Right atrium auricular region (tissue), 2 donors: ENCODE data around the gene GPC3. TPM values are rescaled to one million over a fixed set of nuclear protein-coding genes. Genes with fewer than 3 reads are reported as not detected.

Experiments
- DNase-seq: peaks from one replicate; pipeline ENCODE4 v3.0.0-alpha.2; 2019; ENCODE audit warnings: low spot score
- H3K27ac ChIP-seq, 2 donors: fragments of 200-600 bp; sonication (generic); 1 replicate in 1 of 2; 2 replicates in 1 of 2; pipeline ENCODE4 v1.5.1; 2016 to 2019
- H3K27me3 ChIP-seq, 2 donors: fragments of 200-600 bp; sonication (generic); one replicate each; pipeline versions ENCODE4 v1.5.1 to v1.6.0; 2017 to 2019
- H3K36me3 ChIP-seq: fragments of 200-600 bp; sonication (generic); one replicate; pipeline ENCODE4 v1.5.1; 2016
- H3K4me1 ChIP-seq, 2 donors: fragments of 200-600 bp; sonication (generic); one replicate each; pipeline versions ENCODE4 v1.5.1 to v1.6.0; 2017 to 2019
- H3K4me3 ChIP-seq, 2 donors: fragments of 200-600 bp; sonication (generic); 1 replicate in 1 of 2; 2 replicates in 1 of 2; pipeline ENCODE4 v1.5.1; 2017 to 2019; ENCODE audit warnings: mild to moderate bottlenecking in 1 of 2, moderate library complexity in 1 of 2
- H3K9me3 ChIP-seq, 2 donors: fragments of 200-600 bp; sonication (generic); one replicate each; pipeline ENCODE4 v1.5.1; 2019
- CTCF ChIP-seq, 2 donors: fragments of 200-600 bp; sonication (generic); IDR thresholded peaks; one replicate each; pipeline ENCODE4 v1.5.1; 2019; ENCODE audit warnings: antibody characterized with exemption in 2 of 2
- total RNA-seq, 2 donors: library from RNA; depleted of rRNA; stranded (reverse); fragments of >200 nt; gene quantifications; one replicate each; pipeline ENCODE4 v1.1.0, GENCODE V29; 2016

The GPC3 gene
- total RNA-seq, 2 donors from 2014 or later, result 3.5 to 18.6 TPM

DNA sequence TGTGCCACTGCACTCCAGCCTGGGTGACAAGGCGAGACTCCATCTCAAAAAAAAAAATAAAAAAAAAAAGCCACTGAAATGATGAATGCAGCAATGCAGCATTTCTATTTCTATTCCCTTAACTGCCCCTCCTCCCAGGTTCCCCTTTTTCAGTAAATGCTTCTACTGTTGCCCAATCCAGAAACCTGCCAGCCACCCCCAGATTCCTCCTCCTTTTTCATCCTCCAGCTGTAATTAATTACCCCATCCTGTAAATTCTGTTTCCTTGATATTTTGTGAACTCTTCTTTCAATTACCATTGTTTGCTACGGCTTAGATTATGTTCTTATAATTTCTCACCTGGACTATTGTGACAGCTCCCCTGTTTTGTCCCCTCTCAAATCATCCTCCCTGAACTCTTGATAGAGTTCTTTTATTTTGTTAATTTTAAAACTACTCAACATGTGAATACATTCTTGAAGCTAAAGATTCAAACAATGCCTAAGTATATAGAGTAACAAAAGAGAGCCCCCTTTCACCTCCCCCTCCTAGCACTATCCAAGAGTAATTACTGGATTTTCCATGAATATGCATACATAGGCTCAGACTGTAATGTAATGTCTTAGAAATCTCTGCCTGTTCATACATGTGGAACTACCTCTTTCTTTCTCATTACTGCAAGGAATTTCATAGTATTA is 429.5 kb downstream of the GPC3 start:
- Histone ChIP-seq H3K4me3 (no peak overlapping the region), H3K27me3 (no peaks in the 10 kb centered on the region), H3K27ac (no peak overlapping the region), H3K36me3 (no peaks in the 10 kb centered on the region), H3K4me1 (no peaks in the 10 kb centered on the region), H3K9me3 (peaks cover 0 to 8% of the 10 kb centered on the region in 2 donors)
- TF ChIP-seq CTCF (IDR thresholded peaks at IDR 0.05), result no peak
- DNase-seq, result no peak

DNA sequence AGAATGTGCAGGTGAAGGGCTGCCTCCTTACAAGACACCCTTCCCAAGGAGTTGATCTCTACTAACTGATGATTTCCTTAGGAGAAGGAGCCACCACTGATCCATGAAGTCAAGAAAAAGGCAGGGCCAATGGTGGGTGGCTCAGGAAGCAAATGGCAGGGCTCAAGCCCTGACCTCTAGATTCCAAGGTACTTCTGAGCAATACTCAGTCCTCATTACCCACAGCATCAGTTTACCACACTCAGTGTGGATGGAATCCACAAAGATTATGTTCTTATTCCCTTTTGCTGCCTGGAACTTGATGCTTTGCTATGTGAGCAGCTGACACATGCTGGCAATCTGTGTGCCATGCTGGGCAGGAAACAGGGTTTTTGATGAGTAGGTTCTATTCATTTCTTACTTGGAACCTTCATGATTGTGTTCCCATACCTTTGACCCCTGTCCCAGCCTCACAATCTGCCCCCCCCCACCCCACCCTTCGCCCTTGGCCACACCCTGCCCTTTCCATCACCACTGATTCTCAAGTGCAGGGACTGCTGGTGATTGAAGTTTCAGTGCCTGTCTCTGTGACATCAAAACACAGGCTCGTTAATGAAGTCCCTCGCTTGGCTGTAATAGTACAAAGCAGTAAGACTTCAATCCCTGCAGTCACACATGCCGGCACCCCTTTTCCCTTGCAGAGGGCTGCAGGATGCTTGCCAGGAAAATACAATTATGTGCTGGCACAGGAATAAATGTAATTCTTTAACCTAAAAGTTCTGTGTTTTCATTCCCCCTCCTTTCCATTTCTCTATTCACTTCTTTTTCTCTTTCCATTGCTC is 434.5 kb downstream of the GPC3 start:
- DNase-seq, result no peak
- TF ChIP-seq CTCF (IDR thresholded peaks at IDR 0.05), result no peak
- Histone ChIP-seq H3K36me3 (no peaks in the 10 kb centered on the region), H3K27ac (no peak overlapping the region), H3K27me3 (no peaks in the 10 kb centered on the region), H3K9me3 (peaks cover 0 to 8% of the 10 kb centered on the region in 2 donors), H3K4me1 (no peaks in the 10 kb centered on the region), H3K4me3 (no peak overlapping the region)

GRCh38 chrX:133549295-133549933 is 436.0 kb downstream of the GPC3 start:
- no peak for DNase-seq
- H3K4me1 ChIP-seq, result no peaks in the 10 kb centered on the region
- TF ChIP-seq CTCF (IDR thresholded peaks at IDR 0.05), result no peak
- H3K27me3 ChIP-seq, result no peaks in the 10 kb centered on the region
- H3K4me3 ChIP-seq, result no peak overlapping the region
- H3K9me3 ChIP-seq, result peaks cover 0 to 2% of the 10 kb centered on the region in 2 donors
- H3K27ac ChIP-seq, result no peak overlapping the region
- H3K36me3 ChIP-seq, result no peaks in the 10 kb centered on the region

GRCh38 chrX:133546441-133546840 is 439.0 kb downstream of the GPC3 start:
- no peak for DNase-seq
- no peak for TF ChIP-seq CTCF (IDR thresholded peaks at IDR 0.05)
- no peaks in the 10 kb centered on the region for H3K36me3 ChIP-seq
- H3K4me1 ChIP-seq, result no peaks in the 10 kb centered on the region
- H3K4me3 ChIP-seq, result no peak overlapping the region
- H3K27ac ChIP-seq, result no peak overlapping the region
- H3K27me3 ChIP-seq, result no peaks in the 10 kb centered on the region
- no peaks in the 10 kb centered on the region for H3K9me3 ChIP-seq

DNA sequence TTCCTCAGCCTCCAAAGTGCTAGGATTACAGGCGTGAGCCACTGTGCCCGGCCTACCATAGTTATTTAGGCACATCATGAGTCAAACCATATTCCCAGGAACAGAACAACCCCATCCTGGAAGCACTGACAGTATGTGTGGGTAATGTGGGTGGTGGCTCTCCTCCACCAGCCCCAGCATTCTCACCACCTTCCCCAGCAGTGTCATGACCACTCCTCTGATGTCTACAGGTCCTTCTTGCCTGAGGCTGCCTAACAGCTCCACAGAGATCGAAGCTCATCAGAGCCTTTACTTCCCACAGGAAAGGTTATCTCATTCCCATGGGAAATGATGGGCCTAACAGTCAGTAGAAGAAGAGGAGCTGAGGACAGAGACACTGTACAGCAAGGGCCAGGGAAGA is 440.6 kb downstream of the GPC3 start:
- Histone ChIP-seq H3K4me1 (no peaks in the 10 kb centered on the region), H3K27ac (no peak overlapping the region), H3K27me3 (no peaks in the 10 kb centered on the region), H3K9me3 (no peaks in the 10 kb centered on the region), H3K36me3 (no peaks in the 10 kb centered on the region), H3K4me3 (no peak overlapping the region)
- DNase-seq, result no peak
- no peak for TF ChIP-seq CTCF (IDR thresholded peaks at IDR 0.05)
